Measurements from ENCODE around the gene TBRG4. TPM values are rescaled to one million over a fixed set of nuclear protein-coding genes. Genes with fewer than 3 reads are reported as not detected.

The TBRG4 gene
- total RNA-seq, 1 donor from 2014 or later, result 216 TPM

GRCh38 chr7:45147858-45148652 lies 36.6 kb upstream of the TBRG4 start:
- no peaks in the 10 kb centered on the region for H3K9me3 ChIP-seq
- no peaks in the 10 kb centered on the region for H3K36me3 ChIP-seq
- TF ChIP-seq CTCF (IDR thresholded peaks at IDR 0.05), result no peak
- H3K27ac ChIP-seq, result no peak overlapping the region
- intact Hi-C loops (cut with DNase I), result no loop called here
- DNase-seq (ENCODE audit: low spot score in 2 of 2), result no peak
- no peak overlapping the region for H3K4me3 ChIP-seq
- no peaks in the 10 kb centered on the region for H3K4me1 ChIP-seq
- H3K27me3 ChIP-seq, result no peaks in the 10 kb centered on the region

- H3K4me3 ChIP-seq, result no peak overlapping the region
- DNase-seq (ENCODE audit: low spot score in 2 of 2), result no peak
- TF ChIP-seq CTCF (IDR thresholded peaks at IDR 0.05), result no peak
- intact Hi-C loops (cut with DNase I), result no loop called here
- H3K9me3 ChIP-seq, result no peaks in the 10 kb centered on the region
- H3K27ac ChIP-seq, result no peak overlapping the region
- no peaks in the 10 kb centered on the region for H3K36me3 ChIP-seq
- no peaks in the 10 kb centered on the region for H3K27me3 ChIP-seq
- no peaks in the 10 kb centered on the region for H3K4me1 ChIP-seq
Measured at GRCh38 chr7:45146531-45147379, 35.3 kb upstream of the TBRG4 start.

GRCh38 chr7:45145881-45146280 lies 34.4 kb upstream of the TBRG4 start:
- intact Hi-C loops (cut with DNase I), result no loop called here
- DNase-seq (ENCODE audit: low spot score in 2 of 2), result no peak
- Histone ChIP-seq H3K9me3 (no peaks in the 10 kb centered on the region), H3K4me3 (no peak overlapping the region), H3K36me3 (no peaks in the 10 kb centered on the region), H3K27ac (no peak overlapping the region), H3K4me1 (no peaks in the 10 kb centered on the region), H3K27me3 (no peaks in the 10 kb centered on the region)
- no peak for TF ChIP-seq CTCF (IDR thresholded peaks at IDR 0.05)

GRCh38 chr7:45143616-45144015 lies 32.1 kb upstream of the TBRG4 start:
- Histone ChIP-seq H3K27me3 (no peaks in the 10 kb centered on the region), H3K4me1 (no peaks in the 10 kb centered on the region), H3K36me3 (no peaks in the 10 kb centered on the region), H3K9me3 (no peaks in the 10 kb centered on the region), H3K27ac (no peak overlapping the region), H3K4me3 (no peak overlapping the region)
- no peak for TF ChIP-seq CTCF (IDR thresholded peaks at IDR 0.05)
- DNase-seq (ENCODE audit: low spot score in 2 of 2), result no peak
- intact Hi-C loops (cut with DNase I), result no loop called here

GRCh38 chr7:45140827-45141226 lies 29.3 kb upstream of the TBRG4 start:
- Histone ChIP-seq H3K4me1 (no peaks in the 10 kb centered on the region), H3K4me3 (no peak overlapping the region), H3K9me3 (no peaks in the 10 kb centered on the region), H3K27me3 (no peaks in the 10 kb centered on the region), H3K27ac (no peak overlapping the region), H3K36me3 (no peaks in the 10 kb centered on the region)
- TF ChIP-seq CTCF (IDR thresholded peaks at IDR 0.05), result no peak
- no peak for DNase-seq (ENCODE audit: low spot score in 2 of 2)
- intact Hi-C loops (cut with DNase I), result no loop called here
